GM15510 (cell line): ENCODE measurements around the gene ACOXL.

ENCODE experiments used
- POLR2A ChIP-seq: IDR thresholded peaks from 3 replicates; pipeline ENCODE4 v1.6.1; 2011; ENCODE audit warnings: borderline replicate concordance; ENCODE audit not compliant: insufficient read length; ENCODE audit errors: extremely low read depth

Gene ACOXL

GRCh38 chr2:110818767-110819481 lies 86.6 kb downstream of the ACOXL start:
- no peak for TF ChIP-seq POLR2A

DNA sequence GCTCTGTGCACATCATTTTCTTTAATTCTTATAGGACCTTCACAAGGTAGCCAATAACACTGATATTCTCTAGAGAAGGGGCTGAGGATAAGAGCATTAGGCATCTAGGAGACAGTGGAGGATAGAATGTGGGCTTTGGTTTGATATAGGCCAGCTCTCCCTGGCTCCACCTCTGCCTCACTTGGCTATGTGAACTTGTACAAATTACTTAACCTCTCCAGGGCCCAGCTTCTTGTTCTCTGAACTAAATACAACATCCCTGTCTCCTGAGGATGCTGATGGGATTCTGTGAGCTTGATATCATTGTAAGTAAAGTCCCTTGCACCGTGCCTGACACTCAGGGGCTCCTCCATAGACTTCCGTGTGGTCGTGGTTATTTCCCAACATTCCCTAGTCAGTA lies 87.3 kb downstream of the ACOXL start:
- no peak for TF ChIP-seq POLR2A

DNA sequence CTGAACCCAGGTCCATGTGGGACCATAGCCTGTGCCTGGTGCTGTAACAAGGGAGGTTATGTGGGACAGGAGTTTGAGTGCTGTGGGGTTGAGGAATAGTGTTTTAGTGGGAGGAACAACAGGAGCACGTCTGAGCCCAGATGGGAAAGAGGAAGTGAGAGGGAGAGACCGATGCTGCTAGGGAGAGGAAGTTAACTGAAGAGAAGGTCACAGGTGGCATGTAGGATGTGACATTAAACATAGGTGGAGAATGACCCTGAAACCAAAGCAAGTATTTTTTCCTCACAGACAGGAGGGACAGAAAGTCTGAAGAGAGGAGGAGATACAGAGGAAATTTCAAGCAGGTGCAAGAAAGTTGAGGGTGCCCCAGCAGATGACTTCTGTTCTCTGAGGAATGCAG lies 87.8 kb downstream of the ACOXL start:
- no peak for TF ChIP-seq POLR2A

DNA sequence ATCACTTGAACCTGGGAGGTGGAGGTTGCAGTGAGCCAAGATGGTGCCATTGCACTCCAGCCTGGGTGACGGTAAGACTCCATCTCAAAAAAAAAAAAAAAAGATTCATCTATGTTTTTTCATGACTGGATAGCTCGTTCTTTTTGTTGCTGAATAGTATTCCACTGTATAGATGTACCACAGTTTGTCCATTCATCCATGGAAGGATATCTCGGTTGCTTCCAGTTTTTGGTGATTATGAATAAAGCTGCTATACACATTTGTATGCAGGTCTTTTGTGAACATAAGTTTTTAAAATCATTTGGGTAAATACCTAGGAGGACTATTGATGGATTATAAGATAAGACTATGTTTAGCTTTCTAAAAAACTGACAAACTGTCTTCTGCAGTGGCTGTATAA lies 90.8 kb downstream of the ACOXL start:
- TF ChIP-seq POLR2A = no peak

- TF ChIP-seq POLR2A = no peak
Measured at GRCh38 chr2:110827511-110827910, 95.1 kb downstream of the ACOXL start.

GRCh38 chr2:110828330-110828729 lies 96.0 kb downstream of the ACOXL start:
- no peak for TF ChIP-seq POLR2A

- no peak for TF ChIP-seq POLR2A
Measured at GRCh38 chr2:110829413-110830146, 97.2 kb downstream of the ACOXL start.

DNA sequence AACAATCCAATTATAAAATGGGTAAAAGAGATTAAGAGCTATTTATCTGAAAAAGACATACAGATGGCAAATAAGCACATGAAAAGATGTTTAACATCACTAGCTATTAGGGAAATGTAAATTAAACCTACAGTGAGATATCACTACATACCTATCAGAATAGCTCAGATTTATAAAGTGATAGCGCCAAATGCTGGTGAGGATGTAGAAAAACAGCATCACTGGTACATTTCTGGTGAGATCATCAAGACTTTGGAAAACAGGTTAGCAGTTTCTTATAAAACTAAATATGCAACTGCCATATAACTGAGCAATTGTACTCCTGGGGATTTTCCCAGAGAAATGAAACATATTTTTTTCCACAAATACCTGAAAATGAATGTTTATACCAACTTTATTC lies 100.4 kb downstream of the ACOXL start:
- no peak for TF ChIP-seq POLR2A

DNA sequence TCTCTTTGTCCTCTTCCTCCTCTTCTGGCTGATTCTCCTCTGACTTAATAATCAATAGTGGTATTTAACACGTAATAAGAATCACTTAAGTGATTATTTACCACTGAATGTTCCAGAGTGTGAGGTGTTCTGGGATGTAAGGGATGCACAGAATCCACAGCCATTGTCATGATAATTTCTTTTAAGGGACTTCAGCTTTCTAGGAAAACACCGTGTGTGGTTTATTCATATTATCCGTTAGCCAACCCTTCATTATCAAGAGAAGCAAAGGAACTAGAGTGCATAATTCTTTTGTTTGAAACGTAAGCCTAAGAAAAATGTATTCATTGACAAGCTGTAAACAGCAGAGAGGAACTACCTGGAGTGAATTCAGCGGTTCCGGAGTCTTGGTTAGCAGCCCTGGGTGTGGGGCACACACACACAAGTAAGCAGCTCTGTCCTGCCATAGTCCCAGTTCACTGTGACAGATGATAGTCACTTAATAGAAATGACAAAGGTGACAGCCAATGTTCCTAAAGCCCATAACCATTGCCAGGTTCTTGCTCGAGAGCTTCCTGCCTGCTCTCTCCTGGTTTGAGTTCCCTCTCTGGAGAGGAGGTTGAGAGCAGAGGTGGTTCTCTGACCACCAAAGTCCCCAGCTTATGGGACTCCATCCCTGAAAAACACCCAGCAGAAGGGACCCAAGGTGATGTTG lies 101.9 kb downstream of the ACOXL start:
- TF ChIP-seq POLR2A = no peak

- TF ChIP-seq POLR2A = no peak
Measured at GRCh38 chr2:110836671-110837070, 104.3 kb downstream of the ACOXL start.

- TF ChIP-seq POLR2A = no peak
Measured at GRCh38 chr2:110837446-110838409, 105.4 kb downstream of the ACOXL start.

DNA sequence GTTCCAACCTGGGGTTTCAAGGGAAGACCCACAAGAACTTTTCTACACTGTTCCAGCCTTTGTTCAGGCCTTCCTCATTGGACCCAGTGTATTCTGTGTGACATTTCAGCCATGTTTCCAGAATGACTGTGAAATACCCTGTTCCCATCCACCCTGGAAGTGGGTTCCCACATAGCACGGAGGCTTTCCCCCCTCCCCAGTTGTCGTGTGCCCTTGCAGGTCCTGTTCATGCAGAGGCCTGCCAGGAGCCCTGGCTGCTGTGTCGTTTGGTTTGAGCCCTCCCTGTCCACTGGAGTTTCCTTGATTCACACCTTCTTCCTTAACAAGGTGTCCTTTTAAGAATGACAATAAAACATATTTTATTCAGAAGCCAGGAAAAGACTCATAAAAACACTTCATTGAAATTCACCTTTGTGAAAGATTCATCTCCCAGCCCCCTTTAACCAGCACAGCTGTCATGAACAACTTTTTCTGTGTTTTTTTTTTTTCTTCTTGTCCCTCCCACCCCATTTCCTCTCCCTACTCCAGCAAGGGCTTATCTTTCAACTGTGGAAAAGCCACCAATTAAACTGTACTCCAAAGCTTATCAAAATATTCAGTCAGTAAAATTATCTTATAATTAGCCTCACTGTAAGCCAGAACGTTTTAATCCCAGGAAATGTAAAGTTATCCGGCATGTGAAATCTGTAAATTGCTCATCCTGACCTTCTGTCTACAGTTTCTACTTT lies 106.4 kb downstream of the ACOXL start:
- TF ChIP-seq POLR2A = no peak

GRCh38 chr2:110840508-110840907 lies 108.1 kb downstream of the ACOXL start:
- no peak for TF ChIP-seq POLR2A

GRCh38 chr2:110842048-110842447 lies 109.7 kb downstream of the ACOXL start:
- no peak for TF ChIP-seq POLR2A
